Mesodermal cell (in vitro differentiated cells): ENCODE results near the gene KCNK10.

Experiments
- H3K27ac ChIP-seq: 2 replicates; pipeline ENCODE4 v1.7.0; 2013; ENCODE audit warnings: mild to moderate bottlenecking, low read depth, low read length, moderate library complexity; ENCODE audit not compliant: severe bottlenecking
- H3K36me3 ChIP-seq: 2 replicates; pipeline ENCODE4 v1.7.1; 2013; ENCODE audit warnings: mild to moderate bottlenecking, low read length, moderate library complexity; ENCODE audit not compliant: control insufficient read depth, insufficient read depth
- H3K4me1 ChIP-seq: one replicate; pipeline ENCODE4 v1.7.1; 2013; ENCODE audit warnings: mild to moderate bottlenecking, low read length; ENCODE audit not compliant: insufficient read depth, control insufficient read depth, poor library complexity, severe bottlenecking
- H3K4me3 ChIP-seq: 2 replicates; pipeline ENCODE4 v1.7.0; 2013; ENCODE audit warnings: low read length, control low read depth, mild to moderate bottlenecking; ENCODE audit not compliant: insufficient read depth, poor library complexity, severe bottlenecking; ENCODE audit errors: extremely low read depth
- H3K9me3 ChIP-seq: 2 replicates; pipeline ENCODE4 v1.7.1; 2013; ENCODE audit warnings: mild to moderate bottlenecking, low read length, moderate library complexity; ENCODE audit not compliant: control insufficient read depth
- WGBS, 2 experiments: methylation state at CpG; one replicate each; pipeline ENCODE4 v1.1.5; 2013; ENCODE audit warnings: missing lambda C conversion rate in 2 of 2; ENCODE audit not compliant: insufficient coverage in 2 of 2; 5-methylcytosine and 5-hydroxymethylcytosine counted together

Gene KCNK10

DNA sequence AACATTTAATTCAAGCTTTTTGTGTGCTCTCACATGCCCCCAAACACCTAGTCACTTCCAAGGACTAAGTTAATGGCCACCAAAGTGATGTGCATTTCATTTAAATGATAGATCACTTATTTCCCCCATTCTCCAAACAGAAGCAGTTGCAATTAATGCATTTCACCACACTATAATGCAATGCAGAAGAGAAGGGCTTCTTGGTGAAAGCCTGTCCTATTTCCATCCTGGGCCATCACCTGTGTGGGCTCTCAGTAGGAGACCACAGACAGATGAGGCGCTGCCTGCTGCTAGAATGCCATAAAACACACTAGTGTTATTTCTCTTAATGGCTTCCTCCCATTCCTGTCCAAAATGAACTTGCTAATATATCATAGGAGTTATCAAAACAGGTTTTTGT, 166.9 kb downstream of the KCNK10 start:
- H3K4me3 ChIP-seq, result no peak overlapping the region
- H3K36me3 ChIP-seq, result no peaks in the 10 kb centered on the region
- no peak overlapping the region for H3K27ac ChIP-seq
- H3K4me1 ChIP-seq, result no peaks in the 10 kb centered on the region
- WGBS, 2 experiments, result 80% methylated on average over 1 of the region's 1 CpG; no CpG with 5 or more reads in 1 of the 2 experiments
- no peaks in the 10 kb centered on the region for H3K9me3 ChIP-seq

- 79 to 100% methylated on average over 3 of the region's 6 CpGs for WGBS, 2 experiments
- Histone ChIP-seq H3K27ac (no peak overlapping the region), H3K4me3 (no peak overlapping the region), H3K9me3 (no peaks in the 10 kb centered on the region), H3K36me3 (no peaks in the 10 kb centered on the region), H3K4me1 (no peaks in the 10 kb centered on the region)
Measured at GRCh38 chr14:88154926-88155325, 168.1 kb downstream of the KCNK10 start.

GRCh38 chr14:88154321-88154720, 168.7 kb downstream of the KCNK10 start:
- H3K36me3 ChIP-seq, result no peaks in the 10 kb centered on the region
- H3K27ac ChIP-seq, result no peak overlapping the region
- no peak overlapping the region for H3K4me3 ChIP-seq
- H3K4me1 ChIP-seq, result no peaks in the 10 kb centered on the region
- no peaks in the 10 kb centered on the region for H3K9me3 ChIP-seq
- WGBS, 2 experiments, result 73 to 90% methylated on average over 3 of the region's 4 CpGs

DNA sequence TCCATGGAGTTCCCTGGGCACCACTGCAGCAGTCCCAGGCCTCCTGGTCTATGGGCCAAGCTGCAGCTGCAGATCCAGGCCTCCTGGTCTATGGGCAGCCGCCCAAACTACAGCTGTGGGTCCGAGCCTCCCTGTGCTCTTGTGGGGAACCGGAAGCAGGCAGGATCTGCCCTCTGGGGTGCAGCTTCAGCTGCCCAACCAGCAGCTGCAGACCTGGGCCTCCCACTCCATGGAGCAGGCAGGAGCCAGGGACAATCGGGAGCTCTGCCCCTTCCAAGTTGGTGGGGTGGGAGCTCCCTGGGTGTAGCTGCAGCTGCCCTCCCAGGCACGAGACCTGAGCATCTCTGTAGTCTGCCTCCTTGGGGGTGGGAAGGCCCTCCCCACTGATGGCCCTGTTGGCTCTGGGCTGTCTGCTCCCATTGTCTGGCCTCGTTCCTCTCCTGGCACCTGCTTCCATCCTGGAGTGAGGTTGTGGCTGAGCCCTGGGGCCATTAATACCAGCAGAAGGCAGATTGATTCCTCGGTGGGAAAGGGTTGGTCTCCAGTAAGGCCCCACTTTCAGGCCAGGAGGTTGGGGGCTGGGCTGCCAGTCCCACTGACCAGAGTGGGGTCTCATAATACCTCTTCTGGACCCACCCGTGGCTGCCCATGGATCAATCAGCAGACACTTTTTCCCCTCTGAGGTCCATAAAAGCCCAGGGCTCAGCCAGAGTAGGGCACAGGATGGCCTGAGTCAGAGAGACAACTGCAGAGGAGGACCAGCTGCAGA, 176.0 kb downstream of the KCNK10 start:
- H3K4me3 ChIP-seq, result no peak overlapping the region

GRCh38 chr14:88143810-88144209, 179.3 kb downstream of the KCNK10 start:
- 84% methylated on average over 2 of the region's 2 CpGs; no CpG with 5 or more reads in 1 of the 2 experiments for WGBS, 2 experiments
- H3K36me3 ChIP-seq, result no peaks in the 10 kb centered on the region
- H3K4me1 ChIP-seq, result no peaks in the 10 kb centered on the region
- H3K9me3 ChIP-seq, result no peaks in the 10 kb centered on the region
- H3K27ac ChIP-seq, result no peak overlapping the region
- no peak overlapping the region for H3K4me3 ChIP-seq

More for the DNA sequence above, 176.0 kb downstream of the KCNK10 start:
- H3K27ac ChIP-seq, result no peak overlapping the region
- no peaks in the 10 kb centered on the region for H3K4me1 ChIP-seq
- no peaks in the 10 kb centered on the region for H3K36me3 ChIP-seq
- WGBS, 2 experiments, result 86 to 90% methylated on average over 6 to 7 of the region's 8 CpGs
- H3K9me3 ChIP-seq, result no peaks in the 10 kb centered on the region

GRCh38 chr14:88142997-88143396, 180.1 kb downstream of the KCNK10 start:
- Histone ChIP-seq H3K27ac (no peak overlapping the region), H3K36me3 (no peaks in the 10 kb centered on the region), H3K4me3 (no peak overlapping the region), H3K9me3 (no peaks in the 10 kb centered on the region), H3K4me1 (no peaks in the 10 kb centered on the region)
- WGBS, 2 experiments, result 85 to 96% methylated on average over 4 to 7 of the region's 7 CpGs

- H3K4me1 ChIP-seq, result no peaks in the 10 kb centered on the region
- 87% methylated on average over 3 of the region's 3 CpGs; no CpG with 5 or more reads in 1 of the 2 experiments for WGBS, 2 experiments
- H3K36me3 ChIP-seq, result no peaks in the 10 kb centered on the region
- no peaks in the 10 kb centered on the region for H3K9me3 ChIP-seq
- no peak overlapping the region for H3K27ac ChIP-seq
- H3K4me3 ChIP-seq, result no peak overlapping the region
Measured at GRCh38 chr14:88140874-88141273, 182.2 kb downstream of the KCNK10 start.

DNA sequence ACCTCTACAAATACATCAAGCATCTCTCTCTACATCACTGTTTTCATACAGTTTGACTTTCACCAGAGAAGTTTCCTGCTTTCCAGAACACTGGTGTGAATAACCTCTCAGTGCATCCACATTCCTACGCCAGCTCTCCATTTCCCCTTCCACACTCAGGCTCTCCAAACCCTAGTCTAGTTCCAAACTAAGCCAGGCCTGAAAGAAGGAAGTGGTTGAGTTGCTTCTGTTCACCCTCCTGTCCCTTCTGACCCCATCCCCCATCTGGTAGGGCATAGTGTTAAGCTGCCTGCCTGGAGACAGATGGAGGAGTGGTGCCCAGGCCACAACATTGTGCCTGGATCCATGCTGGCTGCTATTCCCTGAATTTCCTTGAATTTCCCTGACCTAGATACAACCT, 185.7 kb downstream of the KCNK10 start:
- Histone ChIP-seq H3K4me3 (no peak overlapping the region), H3K4me1 (no peaks in the 10 kb centered on the region), H3K9me3 (no peaks in the 10 kb centered on the region), H3K27ac (no peak overlapping the region), H3K36me3 (no peaks in the 10 kb centered on the region)
- no CpG with 5 or more reads among the region's 1 CpG for WGBS, 2 experiments
